Pancreas (tissue), 10 donors: ENCODE results near the gene MLANA. TPM values are rescaled to one million over a fixed set of nuclear protein-coding genes. Genes with fewer than 3 reads are reported as not detected.

Experiments
- ATAC-seq, 4 donors: fragments of 200-7000 bp; cut with Tn5 transposase; one replicate each; pipeline versions ENCODE4 v1.8.0 to v1.9.1; 2020; ENCODE audit warnings: mild to moderate bottlenecking in 4 of 4, moderate library complexity in 4 of 4
- DNase-seq, 6 donors: peaks; one replicate each; pipeline ENCODE4 v3.0.0-alpha.2; 2020
- FAIRE-seq: peaks from 2 replicates; lab custom pipeline; 2012; peaks lifted over from hg19 to GRCh38; lab: Jason Lieb, UNC
- H3K27ac ChIP-seq, 4 donors: fragments of 200-600 bp; sonication (generic); 1 replicate in 3 of 4; 2 replicates in 1 of 4; pipeline versions ENCODE4 v1.5.0 to v1.8.0; 2020
- H3K27me3 ChIP-seq, 4 donors: fragments of 200-600 bp; one replicate each; pipeline ENCODE4 v1.8.0; 2021
- H3K36me3 ChIP-seq, 3 donors: fragments of 200-600 bp; sonication (generic) in 1 of 3; one replicate each; pipeline versions ENCODE4 v1.5.0 to v1.8.0; 2020 to 2021
- H3K4me1 ChIP-seq, 3 donors: fragments of 200-600 bp; one replicate each; pipeline ENCODE4 v1.8.0; 2021
- H3K4me3 ChIP-seq, 4 donors: fragments of 200-600 bp; sonication (generic) in 2 of 4; one replicate each; pipeline versions ENCODE4 v1.5.0 to v1.8.0; 2020 to 2021
- H3K9me3 ChIP-seq, 4 donors: fragments of 200-600 bp; one replicate each; pipeline ENCODE4 v1.8.0; 2021
- WGBS, 2 donors: extraction: QIAGEN DNeasy Blood & Tissue Kit; methylation state at CpG; one replicate each; pipeline ENCODE4 v1.1.7; 2013; 5-methylcytosine and 5-hydroxymethylcytosine counted together
- intact Hi-C, 3 donors: fragments of 100-400 bp; cut with DNase I; formaldehyde crosslinking; loops; one replicate each; pipeline versions ENCODE4 v1.11.1 to v1.14.2; 2022
- polyA plus RNA-seq, 2 donors: library from polyadenylated mRNA; stranded (reverse); fragments of 200-250 nt; gene quantifications; one replicate each; pipeline ENCODE4 v1.2.3, GENCODE V29; 2013
- total RNA-seq, 6 donors: library from RNA; stranded (reverse); fragmentation: NEBNext Ultra II Directional in 4 of 6; extraction: Animal tissue kit (Norgen Biotek cat#: 25700) in 4 of 6; gene quantifications; one replicate each; pipeline versions ENCODE4 v1.2.1 to v1.2.4, GENCODE V29; 2021 to 2023
- TF ChIP-seq, protein P1 (sequence below), 4 donors: fragments of 200-600 bp; sonication (generic) in 3 of 4; IDR thresholded peaks; one replicate each; pipeline versions ENCODE4 v1.5.0 to v1.8.0; 2021; ENCODE audit warnings: antibody characterized with exemption in 4 of 4
- donor health status: healthy with polysubstance abuse.
- donor health status: DM: no; HTN: no; CAD: no; lungs with moderate emphysema.
- donor health status: DM: no; HTN: no; CAD: no.
- donor health status: control.
- donor health status: control.
- donor health status: Bipolar disorder and iron deficiency.
- donor health status: DM: yes; HTN: yes; CAD: no.
- donor health status: DM: no; HTN: no; CAD: no.
- donor health status: DM: no; HTN: no; CAD: no.
- donor health status: DM: yes; HTN: yes; CAD: no.

The MLANA gene
- total and polyA plus RNA-seq, 8 donors = not detected

DNA sequence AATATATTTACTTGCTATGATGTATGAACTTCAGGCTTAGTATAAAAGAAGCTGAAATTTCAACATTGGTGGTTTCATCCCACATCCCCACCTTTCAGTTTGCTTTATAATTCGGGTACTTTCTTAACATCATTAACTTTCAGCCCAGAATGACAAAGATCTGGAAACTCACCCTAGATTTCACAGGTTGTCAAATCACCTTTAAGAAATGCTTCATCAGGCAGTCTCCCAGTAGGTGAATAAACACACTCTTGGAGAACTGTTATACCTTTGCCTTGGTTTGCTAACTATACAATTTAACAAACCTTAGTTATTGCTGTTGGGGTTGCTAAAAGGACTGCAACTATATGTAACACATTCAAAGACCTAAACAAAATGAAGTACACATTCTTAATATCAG is 54.4 kb downstream of the MLANA start:
- TF ChIP-seq, protein P1, sequence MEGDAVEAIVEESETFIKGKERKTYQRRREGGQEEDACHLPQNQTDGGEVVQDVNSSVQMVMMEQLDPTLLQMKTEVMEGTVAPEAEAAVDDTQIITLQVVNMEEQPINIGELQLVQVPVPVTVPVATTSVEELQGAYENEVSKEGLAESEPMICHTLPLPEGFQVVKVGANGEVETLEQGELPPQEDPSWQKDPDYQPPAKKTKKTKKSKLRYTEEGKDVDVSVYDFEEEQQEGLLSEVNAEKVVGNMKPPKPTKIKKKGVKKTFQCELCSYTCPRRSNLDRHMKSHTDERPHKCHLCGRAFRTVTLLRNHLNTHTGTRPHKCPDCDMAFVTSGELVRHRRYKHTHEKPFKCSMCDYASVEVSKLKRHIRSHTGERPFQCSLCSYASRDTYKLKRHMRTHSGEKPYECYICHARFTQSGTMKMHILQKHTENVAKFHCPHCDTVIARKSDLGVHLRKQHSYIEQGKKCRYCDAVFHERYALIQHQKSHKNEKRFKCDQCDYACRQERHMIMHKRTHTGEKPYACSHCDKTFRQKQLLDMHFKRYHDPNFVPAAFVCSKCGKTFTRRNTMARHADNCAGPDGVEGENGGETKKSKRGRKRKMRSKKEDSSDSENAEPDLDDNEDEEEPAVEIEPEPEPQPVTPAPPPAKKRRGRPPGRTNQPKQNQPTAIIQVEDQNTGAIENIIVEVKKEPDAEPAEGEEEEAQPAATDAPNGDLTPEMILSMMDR (IDR thresholded peaks at IDR 0.05) = no peak
- ATAC-seq = no peak
- DNase-seq = no peak
- no peak for FAIRE-seq
- intact Hi-C loops = no loop called here
- no peaks in the 10 kb centered on the region for H3K9me3 ChIP-seq
- peaks cover 0 to 9% (median 6%) of the 10 kb centered on the region in 3 donors for H3K4me1 ChIP-seq
- no peak overlapping the region for H3K27ac ChIP-seq
- H3K36me3 ChIP-seq = no peaks in the 10 kb centered on the region
- H3K27me3 ChIP-seq = no peaks in the 10 kb centered on the region
- no peak overlapping the region for H3K4me3 ChIP-seq
- 86 to 87% methylated on average over 1 of the region's 1 CpG for WGBS, 2 donors

DNA sequence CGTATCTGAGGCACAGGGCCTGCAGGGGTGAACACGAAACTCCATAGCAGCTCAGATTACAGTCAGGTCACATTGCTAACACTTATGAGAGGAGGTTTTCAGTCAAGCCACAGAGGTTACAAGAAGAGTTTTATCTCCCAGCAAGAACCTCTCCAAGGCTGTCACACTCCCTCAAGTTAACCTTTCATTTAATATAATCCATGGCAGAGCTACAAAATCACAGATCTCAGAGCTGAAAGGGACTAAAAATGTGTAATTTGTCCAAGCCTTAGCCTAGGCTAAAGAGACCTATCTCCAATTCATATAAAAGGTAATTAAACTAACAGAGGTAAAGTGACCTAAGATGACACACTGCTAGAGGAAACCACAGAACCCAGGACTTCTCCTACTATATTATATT is 57.2 kb downstream of the MLANA start:
- ATAC-seq (peak; percentile 51 to 67 (median 58)), DNase-seq (no peak), FAIRE-seq (no peak)
- TF ChIP-seq, protein P1 (IDR thresholded peaks at IDR 0.05) = no peak
- Histone ChIP-seq H3K27me3 (no peaks in the 10 kb centered on the region), H3K36me3 (no peaks in the 10 kb centered on the region), H3K4me1 (peaks cover 0 to 9% (median 6%) of the 10 kb centered on the region in 3 donors), H3K4me3 (no peak overlapping the region), H3K9me3 (no peaks in the 10 kb centered on the region), H3K27ac (no peak overlapping the region)
- 13 to 24% methylated on average over 2 of the region's 2 CpGs for WGBS, 2 donors
- intact Hi-C loops = no loop called here

GRCh38 chr9:5949103-5949699 is 58.5 kb downstream of the MLANA start:
- H3K9me3 ChIP-seq = no peaks in the 10 kb centered on the region
- no peaks in the 10 kb centered on the region for H3K36me3 ChIP-seq
- WGBS, 2 donors = 12 to 15% methylated on average over 5 of the region's 5 CpGs
- DNase-seq (no peak), FAIRE-seq (no peak), ATAC-seq (peak; percentile 65 to 88 (median 82))
- TF ChIP-seq, protein P1 (IDR thresholded peaks at IDR 0.05) = no peak
- H3K27ac ChIP-seq = no peak overlapping the region
- H3K4me1 ChIP-seq = peaks cover 0 to 15% (median 14%) of the 10 kb centered on the region in 3 donors
- H3K27me3 ChIP-seq = no peaks in the 10 kb centered on the region
- peak overlapping the region in 1 of 4 donors; percentile 4 for H3K4me3 ChIP-seq
- intact Hi-C loops = no loop called here

DNA sequence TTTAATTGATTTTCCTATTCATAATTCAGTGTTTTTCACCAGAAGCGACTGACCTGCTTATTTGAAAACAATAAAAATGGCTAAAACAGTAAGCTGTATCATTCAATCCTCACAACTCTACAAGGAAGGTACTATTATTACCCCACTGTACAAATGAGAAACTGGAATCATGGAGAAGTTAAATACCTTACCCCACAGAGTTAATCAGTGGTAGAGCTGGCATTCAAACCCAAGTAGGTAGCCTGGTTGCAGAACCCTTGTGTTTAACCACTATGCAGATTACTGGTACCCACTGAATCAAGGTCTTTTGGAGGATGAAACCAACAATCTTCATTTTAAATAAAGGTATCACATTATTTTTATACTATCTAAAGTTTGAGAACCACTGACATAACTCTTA is 59.6 kb downstream of the MLANA start:
- no peaks in the 10 kb centered on the region for H3K36me3 ChIP-seq
- FAIRE-seq (no peak), DNase-seq (no peak), ATAC-seq (no peak)
- no peaks in the 10 kb centered on the region for H3K9me3 ChIP-seq
- H3K27ac ChIP-seq = no peak overlapping the region
- H3K4me3 ChIP-seq = no peak overlapping the region
- no peaks in the 10 kb centered on the region for H3K27me3 ChIP-seq
- intact Hi-C loops = no loop called here
- 88% methylated on average over 1 of the region's 1 CpG for WGBS, 2 donors
- TF ChIP-seq, protein P1 (IDR thresholded peaks at IDR 0.05) = no peak
- peaks cover 0 to 20% (median 19%) of the 10 kb centered on the region in 3 donors for H3K4me1 ChIP-seq

DNA sequence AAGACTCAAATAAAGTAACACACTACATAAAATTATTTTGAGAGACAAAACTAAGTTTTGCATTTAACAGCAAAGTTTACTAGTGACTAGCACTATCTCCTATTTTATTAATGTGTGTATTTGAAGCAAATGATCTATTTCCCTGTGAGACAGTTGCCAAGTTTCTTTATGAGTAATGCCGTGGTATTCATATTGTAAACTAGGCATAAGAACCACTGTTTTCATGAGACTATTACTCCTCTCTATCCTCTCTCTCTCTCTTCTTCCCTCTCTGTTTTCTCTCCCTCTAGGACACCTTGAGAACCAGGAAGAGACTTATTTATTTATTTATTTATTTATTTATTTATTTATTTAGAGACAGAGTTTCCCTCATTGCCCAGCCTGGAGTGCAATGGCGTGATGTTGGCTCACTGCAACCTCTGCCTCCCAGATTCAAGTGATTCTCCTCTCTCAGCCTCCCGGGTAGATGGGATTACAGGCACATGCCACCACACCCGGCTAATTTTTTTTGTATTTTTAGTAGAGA is 61.1 kb downstream of the MLANA start:
- Histone ChIP-seq H3K4me1 (peaks cover 4 to 22% (median 19%) of the 10 kb centered on the region in 3 donors), H3K27ac (no peak overlapping the region), H3K27me3 (no peaks in the 10 kb centered on the region), H3K9me3 (no peaks in the 10 kb centered on the region), H3K36me3 (no peaks in the 10 kb centered on the region), H3K4me3 (no peak overlapping the region)
- ATAC-seq (peak in 1 of 4 donors; percentile 11), DNase-seq (no peak), FAIRE-seq (no peak)
- 77 to 79% methylated on average over 4 of the region's 4 CpGs for whole genome bisulfite sequencing, 2 donors
- TF ChIP-seq, protein P1 (IDR thresholded peaks at IDR 0.05) = no peak
- intact Hi-C loops = no loop called here
